ENCODE results near the gene CIT. TPM values are rescaled to one million over a fixed set of nuclear protein-coding genes. Genes with fewer than 3 reads are reported as not detected.
A peak's percentile ranks its signal among the peaks of the same experiment; 100 is the strongest.

CIT gene
- total and polyA plus RNA-seq, 9 of the 15 experiments (the other 6 are each of a cell fraction or from before 2014, with no cell fraction given) = 1.1 to 46.7 (median 21.3) TPM

DNA sequence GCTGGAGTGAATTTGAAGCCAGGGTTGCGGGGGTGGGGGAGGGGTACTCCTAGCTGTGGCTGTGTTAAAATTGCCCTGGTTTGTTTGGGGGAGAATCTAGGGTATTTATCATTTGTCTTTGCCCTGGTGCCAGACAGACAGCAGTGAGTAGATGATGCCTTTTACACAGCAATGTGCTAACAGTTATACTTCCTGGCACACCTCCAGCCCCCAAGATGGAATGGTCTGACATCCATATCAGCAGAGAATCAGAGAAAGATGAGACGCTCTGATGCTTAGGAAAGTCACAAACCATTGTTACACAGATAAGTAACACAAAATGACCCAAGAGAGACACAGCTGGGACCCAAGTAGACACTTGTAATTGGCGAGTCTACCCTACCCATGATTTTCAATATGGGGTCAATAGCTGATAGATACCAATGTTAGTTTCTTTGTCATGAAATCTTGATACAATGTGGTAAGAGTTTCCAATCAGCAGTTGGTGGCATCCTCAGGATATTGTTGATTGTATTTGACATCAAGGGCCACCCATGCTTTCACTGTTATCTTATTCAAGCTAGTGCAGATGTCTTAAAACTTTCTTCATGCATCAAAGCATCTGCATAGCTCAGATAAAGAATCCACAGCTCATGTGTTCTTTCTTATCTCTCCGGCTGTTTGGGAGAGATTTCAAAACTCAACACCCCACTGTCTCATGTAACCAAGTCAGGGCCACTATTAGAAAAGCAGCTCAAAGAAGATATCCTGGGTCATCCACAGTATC is 211.8 kb downstream of the CIT start (continued):
- TF ChIP-seq, protein P1, sequence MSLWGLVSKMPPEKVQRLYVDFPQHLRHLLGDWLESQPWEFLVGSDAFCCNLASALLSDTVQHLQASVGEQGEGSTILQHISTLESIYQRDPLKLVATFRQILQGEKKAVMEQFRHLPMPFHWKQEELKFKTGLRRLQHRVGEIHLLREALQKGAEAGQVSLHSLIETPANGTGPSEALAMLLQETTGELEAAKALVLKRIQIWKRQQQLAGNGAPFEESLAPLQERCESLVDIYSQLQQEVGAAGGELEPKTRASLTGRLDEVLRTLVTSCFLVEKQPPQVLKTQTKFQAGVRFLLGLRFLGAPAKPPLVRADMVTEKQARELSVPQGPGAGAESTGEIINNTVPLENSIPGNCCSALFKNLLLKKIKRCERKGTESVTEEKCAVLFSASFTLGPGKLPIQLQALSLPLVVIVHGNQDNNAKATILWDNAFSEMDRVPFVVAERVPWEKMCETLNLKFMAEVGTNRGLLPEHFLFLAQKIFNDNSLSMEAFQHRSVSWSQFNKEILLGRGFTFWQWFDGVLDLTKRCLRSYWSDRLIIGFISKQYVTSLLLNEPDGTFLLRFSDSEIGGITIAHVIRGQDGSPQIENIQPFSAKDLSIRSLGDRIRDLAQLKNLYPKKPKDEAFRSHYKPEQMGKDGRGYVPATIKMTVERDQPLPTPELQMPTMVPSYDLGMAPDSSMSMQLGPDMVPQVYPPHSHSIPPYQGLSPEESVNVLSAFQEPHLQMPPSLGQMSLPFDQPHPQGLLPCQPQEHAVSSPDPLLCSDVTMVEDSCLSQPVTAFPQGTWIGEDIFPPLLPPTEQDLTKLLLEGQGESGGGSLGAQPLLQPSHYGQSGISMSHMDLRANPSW (CRISPR knock-in tag; IDR thresholded peaks at IDR 0.05) = no peak
- TF ChIP-seq ZNF384 (IDR thresholded peaks at IDR 0.05; ENCODE audit: low read depth, low read length) (peak; percentile 6; the same call in 1 of the 2 replicates), EP400 (IDR thresholded peaks at IDR 0.05) (peak; percentile 70), GABPB1 (CRISPR knock-in tag; IDR thresholded peaks at IDR 0.05) (0 out of 2 replicates have a peak, but pooled peaks have one; percentile 42), NRF1 (conservative IDR thresholded peaks at IDR 0.05 in 1 of 2, IDR thresholded peaks at IDR 0.05 in 1 of 2) (peak in 1 of 2 experiments; percentile 7; a peak in 1 of 4 replicates), ZNF609 (CRISPR knock-in tag; IDR thresholded peaks at IDR 0.05; ENCODE audit: borderline replicate concordance) (no peak; the same call in 1 of the 2 replicates), FUS (optimal IDR thresholded peaks at IDR 0.05; ENCODE audit: low read depth, low read length) (no peak), HDAC3 (IDR thresholded peaks at IDR 0.05; ENCODE audit: borderline replicate concordance, partially characterized antibody) (peak; percentile 98), IRF1 (CRISPR knock-in tag; IDR thresholded peaks at IDR 0.05; ENCODE audit: borderline replicate concordance) (no peak)
- TF ChIP-seq, protein P2, sequence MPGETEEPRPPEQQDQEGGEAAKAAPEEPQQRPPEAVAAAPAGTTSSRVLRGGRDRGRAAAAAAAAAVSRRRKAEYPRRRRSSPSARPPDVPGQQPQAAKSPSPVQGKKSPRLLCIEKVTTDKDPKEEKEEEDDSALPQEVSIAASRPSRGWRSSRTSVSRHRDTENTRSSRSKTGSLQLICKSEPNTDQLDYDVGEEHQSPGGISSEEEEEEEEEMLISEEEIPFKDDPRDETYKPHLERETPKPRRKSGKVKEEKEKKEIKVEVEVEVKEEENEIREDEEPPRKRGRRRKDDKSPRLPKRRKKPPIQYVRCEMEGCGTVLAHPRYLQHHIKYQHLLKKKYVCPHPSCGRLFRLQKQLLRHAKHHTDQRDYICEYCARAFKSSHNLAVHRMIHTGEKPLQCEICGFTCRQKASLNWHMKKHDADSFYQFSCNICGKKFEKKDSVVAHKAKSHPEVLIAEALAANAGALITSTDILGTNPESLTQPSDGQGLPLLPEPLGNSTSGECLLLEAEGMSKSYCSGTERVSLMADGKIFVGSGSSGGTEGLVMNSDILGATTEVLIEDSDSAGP (CRISPR knock-in tag; IDR thresholded peaks at IDR 0.05) = no peak
- TF ChIP-seq, protein P3, sequence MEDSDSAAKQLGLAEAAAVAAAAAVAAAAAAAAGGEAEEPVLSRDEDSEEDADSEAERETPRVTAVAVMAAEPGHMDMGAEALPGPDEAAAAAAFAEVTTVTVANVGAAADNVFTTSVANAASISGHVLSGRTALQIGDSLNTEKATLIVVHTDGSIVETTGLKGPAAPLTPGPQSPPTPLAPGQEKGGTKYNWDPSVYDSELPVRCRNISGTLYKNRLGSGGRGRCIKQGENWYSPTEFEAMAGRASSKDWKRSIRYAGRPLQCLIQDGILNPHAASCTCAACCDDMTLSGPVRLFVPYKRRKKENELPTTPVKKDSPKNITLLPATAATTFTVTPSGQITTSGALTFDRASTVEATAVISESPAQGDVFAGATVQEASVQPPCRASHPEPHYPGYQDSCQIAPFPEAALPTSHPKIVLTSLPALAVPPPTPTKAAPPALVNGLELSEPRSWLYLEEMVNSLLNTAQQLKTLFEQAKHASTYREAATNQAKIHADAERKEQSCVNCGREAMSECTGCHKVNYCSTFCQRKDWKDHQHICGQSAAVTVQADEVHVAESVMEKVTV (CRISPR knock-in tag; IDR thresholded peaks at IDR 0.05) = no peak
- TF ChIP-seq, protein P4, sequence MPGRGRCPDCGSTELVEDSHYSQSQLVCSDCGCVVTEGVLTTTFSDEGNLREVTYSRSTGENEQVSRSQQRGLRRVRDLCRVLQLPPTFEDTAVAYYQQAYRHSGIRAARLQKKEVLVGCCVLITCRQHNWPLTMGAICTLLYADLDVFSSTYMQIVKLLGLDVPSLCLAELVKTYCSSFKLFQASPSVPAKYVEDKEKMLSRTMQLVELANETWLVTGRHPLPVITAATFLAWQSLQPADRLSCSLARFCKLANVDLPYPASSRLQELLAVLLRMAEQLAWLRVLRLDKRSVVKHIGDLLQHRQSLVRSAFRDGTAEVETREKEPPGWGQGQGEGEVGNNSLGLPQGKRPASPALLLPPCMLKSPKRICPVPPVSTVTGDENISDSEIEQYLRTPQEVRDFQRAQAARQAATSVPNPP (IDR thresholded peaks at IDR 0.05; ENCODE audit: borderline replicate concordance, insufficient read depth, insufficient read length) = no peak

Measured in K562 (cell line).